Fibroblast of villous mesenchyme (primary cell): ENCODE results near the gene FBXL4. TPM values are rescaled to one million over a fixed set of nuclear protein-coding genes. Genes with fewer than 3 reads are reported as not detected.

Source experiments
- DNase-seq: peaks from one replicate; pipeline ENCODE4 v3.0.0-alpha.2; 2010; ENCODE audit warnings: low read depth
- H3K4me3 ChIP-seq: 2 replicates; pipeline ENCODE4 v1.5.1; 2011; ENCODE audit warnings: low read depth, mild to moderate bottlenecking, low read length
- total RNA-seq: library from RNA; depleted of rRNA; stranded (reverse); fragments of >200 nt; gene quantifications from 2 replicates; pipeline ENCODE4 v1.2.3, GENCODE V29; 2012
- TF ChIP-seq, protein P1 (sequence below): IDR thresholded peaks from 2 replicates; pipeline ENCODE4 v1.5.1; 2012; ENCODE audit warnings: low read depth, mild to moderate bottlenecking, low read length; ENCODE audit not compliant: insufficient read depth

The FBXL4 gene
- total RNA-seq, 1 donor = 19.0 TPM

DNA sequence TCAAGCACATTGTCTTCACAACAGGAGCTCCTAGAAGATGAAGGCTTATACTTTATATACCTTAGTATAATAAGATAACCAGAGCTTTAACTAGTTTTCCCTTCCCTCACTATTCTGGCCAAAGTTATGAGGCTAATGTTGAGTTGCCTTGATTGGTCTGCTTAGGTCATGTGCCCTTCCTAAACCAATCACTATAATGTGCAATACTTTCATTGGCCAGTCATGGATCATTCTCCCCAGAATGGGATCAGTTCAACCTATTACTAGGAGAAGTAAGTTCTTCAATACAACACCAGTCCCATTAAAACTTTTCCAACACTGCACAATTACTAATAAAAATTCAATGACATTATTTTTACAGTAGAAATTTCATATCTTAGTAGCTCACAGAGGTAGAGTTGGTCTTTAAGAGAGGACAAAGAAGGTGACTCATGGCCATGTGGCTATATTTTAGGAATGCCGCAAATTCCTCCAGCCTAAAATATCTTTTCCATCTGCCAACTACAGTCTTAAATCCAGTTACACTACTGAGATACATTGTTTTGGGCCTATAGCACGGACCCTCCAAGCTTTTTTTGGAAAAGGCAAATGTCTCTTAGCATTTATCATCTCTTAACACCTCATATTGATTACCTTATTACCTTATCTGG, 125.9 kb downstream of the FBXL4 start:
- DNase-seq = no peak
- H3K4me3 ChIP-seq = no peak overlapping the region

More for the DNA sequence above, 125.9 kb downstream of the FBXL4 start:
- TF ChIP-seq, protein P1, sequence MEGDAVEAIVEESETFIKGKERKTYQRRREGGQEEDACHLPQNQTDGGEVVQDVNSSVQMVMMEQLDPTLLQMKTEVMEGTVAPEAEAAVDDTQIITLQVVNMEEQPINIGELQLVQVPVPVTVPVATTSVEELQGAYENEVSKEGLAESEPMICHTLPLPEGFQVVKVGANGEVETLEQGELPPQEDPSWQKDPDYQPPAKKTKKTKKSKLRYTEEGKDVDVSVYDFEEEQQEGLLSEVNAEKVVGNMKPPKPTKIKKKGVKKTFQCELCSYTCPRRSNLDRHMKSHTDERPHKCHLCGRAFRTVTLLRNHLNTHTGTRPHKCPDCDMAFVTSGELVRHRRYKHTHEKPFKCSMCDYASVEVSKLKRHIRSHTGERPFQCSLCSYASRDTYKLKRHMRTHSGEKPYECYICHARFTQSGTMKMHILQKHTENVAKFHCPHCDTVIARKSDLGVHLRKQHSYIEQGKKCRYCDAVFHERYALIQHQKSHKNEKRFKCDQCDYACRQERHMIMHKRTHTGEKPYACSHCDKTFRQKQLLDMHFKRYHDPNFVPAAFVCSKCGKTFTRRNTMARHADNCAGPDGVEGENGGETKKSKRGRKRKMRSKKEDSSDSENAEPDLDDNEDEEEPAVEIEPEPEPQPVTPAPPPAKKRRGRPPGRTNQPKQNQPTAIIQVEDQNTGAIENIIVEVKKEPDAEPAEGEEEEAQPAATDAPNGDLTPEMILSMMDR = no peak

Other genes starting within 250 kb of the FBXL4 start
- not detected in 2 replicates for gene POU3F2, start 113.4 kb downstream of the FBXL4 start, total RNA-seq